Stimulated activated CD4-positive, alpha-beta T cell treated with anti-CD3 and anti-CD28 coated beads, Interleukin-12 subunit alpha, Interleukin-12 subunit beta, amount 100 ng/mL, for 24 hours (primary cell): ENCODE results near the gene C6orf163.

Source experiments
- DNase-seq, 2 experiments: peaks; one replicate each; pipeline ENCODE4 v3.0.0-alpha.2; 2020; ENCODE audit warnings: low read depth in 2 of 2

The C6orf163 gene

DNA sequence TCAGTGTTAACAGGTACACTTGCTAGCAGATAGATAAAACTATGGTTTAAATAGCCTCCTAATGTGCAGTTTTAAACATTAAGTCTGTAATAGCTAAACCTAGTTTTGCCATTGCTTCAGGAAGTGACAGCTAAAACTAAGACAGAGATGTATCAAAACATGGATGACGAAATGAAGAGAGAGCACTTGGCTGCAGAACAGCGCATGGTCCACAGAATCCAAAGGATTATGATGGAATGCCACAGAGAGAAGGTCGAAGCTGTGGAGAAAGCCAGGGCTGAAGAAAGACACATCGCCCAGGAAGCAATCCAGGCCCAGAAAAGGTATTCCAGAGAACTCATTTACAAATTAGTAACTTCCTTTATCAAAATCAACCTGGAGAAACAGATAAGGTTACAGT lies 11.6 kb downstream of the C6orf163 start:
- no peak for DNase-seq

DNA sequence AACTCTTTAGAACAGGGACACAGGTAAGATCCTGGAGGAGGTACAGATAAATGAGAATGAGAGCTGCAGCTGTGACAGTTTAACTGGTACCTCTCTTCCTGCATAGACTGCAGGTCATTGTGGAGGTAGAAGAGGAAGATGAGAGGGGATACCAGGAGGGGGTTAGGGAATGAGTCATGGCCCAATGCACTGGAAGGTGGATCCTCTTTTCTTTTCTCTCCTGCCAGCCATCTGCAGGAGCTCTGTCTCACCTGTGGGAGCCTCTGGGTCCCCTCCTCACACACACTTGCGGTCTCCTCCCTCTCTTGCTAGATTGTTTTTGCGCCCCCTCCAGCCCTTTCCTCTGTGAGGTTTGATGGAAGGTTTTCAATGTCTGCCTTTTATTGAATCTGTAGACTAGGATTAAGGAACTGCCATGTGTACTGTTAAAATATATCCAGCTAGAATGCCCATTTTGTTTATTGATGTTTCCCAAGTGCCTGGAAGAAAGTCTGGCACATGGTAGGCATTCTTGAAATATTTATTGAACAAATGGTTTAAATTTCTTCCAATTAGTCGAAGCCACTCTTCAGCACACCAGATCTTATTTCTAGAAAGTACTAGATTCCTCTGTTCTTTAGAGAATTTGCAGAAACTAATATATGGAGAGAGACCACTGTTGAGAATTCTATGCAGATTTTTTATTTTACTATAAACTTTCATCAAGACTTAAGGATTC lies 13.0 kb downstream of the C6orf163 start:
- no peak for DNase-seq

DNA sequence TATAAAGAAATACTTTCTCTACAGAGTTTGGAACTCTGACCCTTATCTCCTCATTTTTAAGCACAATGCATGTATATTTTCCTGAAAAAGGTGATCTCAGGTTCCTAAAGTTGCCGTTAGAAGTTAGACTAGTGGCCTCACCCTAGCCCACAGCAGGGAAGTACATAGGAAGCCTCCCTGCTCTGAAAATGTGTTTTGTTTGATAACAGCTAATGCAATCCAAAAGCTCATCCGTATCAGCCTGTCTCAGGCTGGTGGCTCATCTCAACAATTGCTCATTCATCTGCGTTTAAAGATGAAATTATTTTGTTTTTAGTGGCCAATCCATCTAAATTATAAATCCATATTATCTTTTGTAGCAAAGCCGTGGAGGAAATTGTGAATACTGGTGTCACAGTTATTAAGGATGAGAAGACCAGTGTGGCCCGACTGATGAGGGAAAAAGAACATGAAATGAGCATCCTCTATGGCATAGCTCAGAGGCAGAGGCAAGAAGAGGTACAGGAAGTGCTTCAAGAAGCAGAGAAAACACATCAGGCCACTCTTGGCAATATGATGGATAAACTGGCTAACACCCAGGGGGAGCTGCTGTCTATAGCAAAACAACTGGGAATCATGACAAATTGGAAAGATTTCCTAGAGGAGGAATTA lies 20.1 kb downstream of the C6orf163 start:
- DNase-seq, result no peak

DNA sequence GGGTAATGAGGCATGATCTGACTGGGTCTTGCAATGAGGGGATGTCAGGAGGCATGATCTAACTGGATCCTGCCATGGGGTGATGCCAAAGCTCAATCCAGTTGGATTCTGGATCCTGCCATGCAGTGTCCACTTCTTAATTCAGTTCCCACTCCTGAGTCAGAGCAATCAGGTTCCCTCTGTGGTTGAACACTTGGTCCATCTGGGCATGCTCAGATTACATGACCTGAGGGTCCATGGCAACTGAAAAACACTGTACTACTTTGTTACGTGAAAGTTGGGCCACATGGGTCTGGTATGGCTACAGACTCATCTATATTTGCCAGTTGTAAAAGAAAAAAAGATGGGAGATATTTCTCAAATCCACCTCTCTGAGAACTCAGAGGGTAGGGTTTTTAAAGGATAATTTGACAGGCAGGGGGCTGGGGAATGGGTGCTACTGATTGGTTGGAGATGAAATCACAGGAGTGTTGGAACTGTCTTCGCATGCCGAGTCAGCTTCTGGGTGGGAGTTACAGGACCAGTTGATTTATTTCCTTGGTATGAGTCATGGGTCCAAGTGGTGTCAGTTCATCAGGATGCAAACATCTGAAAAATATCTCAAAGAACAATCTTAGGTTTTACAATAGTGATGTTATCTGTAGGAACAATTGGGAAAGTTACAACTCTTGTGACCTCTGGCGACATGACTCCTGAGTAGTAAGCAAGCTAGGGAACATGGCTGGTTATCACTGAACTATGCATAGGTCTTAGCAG lies 21.6 kb downstream of the C6orf163 start:
- DNase-seq, result no peak

DNA sequence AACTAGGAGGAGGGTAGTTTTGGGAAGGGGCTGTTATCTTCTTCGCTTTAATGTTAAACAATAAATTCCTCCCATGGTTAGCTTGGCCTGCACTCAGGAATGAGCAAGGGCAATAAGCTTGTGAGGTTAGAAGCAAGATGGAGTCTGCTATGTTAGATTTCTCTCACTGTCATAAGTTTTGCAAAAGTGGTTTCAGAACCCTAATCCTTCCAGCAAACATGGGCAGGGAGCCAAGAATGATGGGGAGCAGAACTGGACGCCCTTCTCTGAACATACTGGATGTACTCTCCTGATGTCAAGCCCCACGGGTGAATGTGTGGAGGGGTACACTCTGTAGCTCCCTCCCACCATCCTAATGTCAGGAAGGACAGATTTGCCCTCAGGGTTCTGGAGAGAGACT lies 22.3 kb downstream of the C6orf163 start:
- DNase-seq, result no peak

DNA sequence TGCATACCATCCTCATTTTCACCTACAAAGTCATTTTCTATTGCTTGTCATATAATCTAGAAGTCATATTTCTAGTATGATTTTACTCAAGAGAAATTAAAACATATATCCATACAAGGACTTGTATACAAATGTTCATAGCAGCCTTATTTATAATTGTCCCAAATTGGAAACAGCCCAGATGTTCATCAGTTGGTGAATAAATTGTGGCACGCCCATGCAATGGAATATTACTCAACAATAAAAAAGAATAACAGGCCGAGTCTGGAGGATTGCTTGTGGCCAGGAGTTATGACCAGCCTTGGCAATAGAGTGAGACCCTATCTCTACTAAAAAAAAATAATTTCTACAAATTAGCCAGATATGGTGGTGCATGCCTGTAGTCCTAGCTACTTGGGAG lies 28.8 kb downstream of the C6orf163 start:
- no peak for DNase-seq

DNA sequence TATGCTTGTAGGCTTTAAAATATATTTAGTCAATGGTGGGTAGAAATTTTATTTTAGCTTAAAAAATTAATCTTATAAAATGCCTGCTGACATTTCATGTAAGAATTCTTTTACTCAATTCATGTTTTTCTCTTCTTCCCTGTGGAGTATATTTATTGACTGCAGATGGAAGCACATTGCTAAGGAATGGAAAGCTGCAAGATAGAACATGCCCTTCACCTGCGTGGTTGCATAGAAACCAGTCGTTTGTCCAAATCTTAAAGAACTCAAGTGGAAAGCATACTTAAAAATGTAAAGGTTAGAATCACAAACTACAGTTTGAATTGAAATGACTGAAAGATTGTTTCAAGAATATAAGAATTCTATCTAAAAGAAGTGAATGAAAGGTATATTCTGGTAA lies 30.7 kb downstream of the C6orf163 start:
- DNase-seq, result no peak

DNA sequence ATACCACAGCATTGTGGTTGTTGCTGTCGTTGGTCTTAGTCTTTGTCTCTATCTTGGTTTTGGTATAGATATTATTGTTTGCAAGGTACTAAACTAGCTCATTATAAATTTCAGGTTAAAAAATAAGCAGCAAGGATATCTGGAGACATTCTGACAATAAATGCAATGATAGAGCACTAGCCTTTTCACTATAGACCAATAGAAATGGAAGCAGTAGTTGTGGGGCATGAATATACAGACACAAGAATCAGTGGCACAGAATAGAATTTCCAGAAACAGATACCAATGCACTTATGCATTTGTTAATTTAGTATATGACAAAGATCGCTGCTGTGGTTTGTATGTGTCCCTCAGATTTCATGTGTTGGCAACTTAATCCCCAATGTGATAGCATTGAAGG lies 32.0 kb downstream of the C6orf163 start:
- DNase-seq, result no peak

DNA sequence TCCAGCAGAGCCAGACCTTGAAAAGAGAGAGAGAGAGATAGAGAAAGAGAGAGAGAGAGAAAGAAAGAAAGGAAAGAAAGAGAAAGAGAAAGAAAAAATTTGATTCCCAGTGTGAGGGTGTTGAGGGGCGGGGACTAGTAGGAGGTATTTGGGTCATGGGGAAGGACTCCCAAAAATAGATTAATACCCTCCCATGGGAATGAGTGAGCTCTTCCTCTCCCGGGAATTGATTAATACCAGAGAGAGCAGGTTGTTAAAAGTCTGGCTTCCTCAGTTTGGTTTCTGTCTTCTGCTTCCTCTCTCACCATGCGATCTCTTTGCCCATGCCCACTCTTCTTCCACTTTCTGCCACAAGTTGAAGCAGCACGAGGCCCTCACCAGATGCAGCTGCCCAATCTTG lies 34.3 kb downstream of the C6orf163 start:
- no peak for DNase-seq

DNA sequence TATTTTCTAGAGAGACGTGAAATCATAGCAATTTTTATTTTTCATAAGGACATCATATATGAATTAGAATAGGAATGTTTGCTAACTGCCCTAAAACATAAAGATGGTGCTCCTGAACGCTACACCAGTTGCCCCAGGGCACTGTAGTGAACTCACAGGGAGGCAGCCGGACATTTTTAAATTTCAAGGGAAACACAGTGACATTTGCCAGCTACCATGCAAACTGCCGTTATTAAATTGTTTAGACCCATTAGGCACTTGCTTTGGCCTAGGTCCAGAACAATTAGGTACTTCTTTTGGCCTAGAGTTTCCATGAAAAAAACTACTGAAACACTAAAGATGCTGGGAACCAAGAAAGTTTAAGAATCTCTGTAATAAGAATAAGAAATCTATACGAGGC lies 38.2 kb downstream of the C6orf163 start:
- no peak for DNase-seq

DNA sequence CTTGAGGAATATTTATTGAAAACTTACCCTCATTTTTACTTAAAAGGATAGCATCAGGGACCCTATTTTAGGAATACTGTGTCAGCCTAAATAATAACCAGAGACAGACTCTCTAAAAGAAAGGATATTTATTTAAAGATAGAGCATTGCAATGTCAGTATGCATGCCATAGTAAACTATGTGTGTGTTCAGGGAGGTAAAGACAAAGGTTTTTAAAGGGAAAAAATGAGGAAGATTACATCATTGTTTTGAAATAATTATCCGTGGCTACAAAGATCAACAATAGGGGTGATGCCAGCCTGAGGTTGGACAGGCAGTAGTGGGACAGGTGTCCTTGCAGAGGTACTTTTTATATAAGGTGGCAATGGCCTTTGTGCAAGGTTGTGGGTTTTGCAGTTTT lies 39.4 kb downstream of the C6orf163 start:
- no peak for DNase-seq

DNA sequence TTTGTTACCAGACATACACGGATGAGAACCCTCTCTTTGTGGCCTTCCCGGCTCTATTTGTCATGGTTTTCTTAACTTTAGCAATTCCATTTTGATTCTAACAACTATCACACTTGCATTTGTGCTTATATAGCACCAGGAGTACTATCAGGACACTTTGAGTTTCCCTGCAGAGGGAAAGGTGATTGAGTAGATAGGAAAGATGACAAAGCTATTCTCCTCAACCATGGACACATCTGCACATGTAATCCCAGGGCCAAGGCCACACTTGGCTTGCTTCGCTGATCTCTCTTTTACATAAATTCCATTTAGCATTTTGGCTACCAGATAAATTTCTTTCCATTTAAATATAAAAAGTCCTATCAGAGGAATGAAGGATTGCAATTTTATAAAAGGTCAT lies 39.8 kb downstream of the C6orf163 start:
- DNase-seq, result no peak

DNA sequence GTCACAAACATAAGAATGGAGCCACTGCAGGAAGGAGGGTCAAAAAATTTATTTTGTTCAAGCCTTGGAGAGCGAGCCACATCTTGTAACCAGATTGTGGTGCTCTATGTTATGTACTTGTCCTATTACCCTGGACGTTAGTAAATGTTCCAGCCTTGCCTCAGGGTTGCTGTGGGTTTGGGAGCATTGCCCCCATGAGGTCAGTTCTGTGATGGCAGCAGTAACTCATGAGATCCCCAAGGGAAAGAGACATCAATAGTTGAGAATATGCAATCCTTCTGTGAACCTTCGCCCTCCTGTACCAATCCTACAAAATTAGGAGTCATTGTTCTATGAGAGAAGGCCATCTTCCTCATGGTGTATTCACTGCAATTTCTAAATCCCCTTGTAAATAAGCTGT lies 46.7 kb downstream of the C6orf163 start:
- no peak for DNase-seq

DNA sequence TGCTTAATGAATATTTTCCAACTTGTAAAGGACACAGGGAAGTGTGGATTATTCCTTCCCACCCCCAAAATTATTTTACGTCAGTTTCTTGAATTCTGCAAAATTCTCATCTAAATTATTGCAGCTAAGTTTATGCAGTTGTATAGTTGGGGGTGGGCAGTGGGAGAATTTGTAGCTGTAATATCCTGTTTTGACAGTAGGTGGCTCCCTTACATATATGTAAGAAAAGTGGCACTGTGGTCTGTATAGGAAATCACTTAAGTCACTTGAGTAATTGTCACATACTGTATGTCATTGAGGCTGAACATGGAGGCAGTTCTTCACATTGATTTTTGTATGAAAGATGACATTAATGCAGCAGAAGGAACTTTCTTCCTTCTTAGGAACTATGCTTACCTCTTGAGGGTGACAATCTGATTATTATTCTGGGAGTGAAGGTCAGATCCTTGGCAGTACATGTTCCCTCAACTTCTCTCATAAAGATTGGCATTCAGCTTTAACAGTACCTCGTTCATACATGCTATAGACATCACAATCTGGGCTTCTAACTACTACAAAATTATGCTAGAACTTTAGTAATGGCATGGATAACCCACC lies 48.5 kb downstream of the C6orf163 start:
- peak in 1 of 2 experiments; percentile 8 for DNase-seq

DNA sequence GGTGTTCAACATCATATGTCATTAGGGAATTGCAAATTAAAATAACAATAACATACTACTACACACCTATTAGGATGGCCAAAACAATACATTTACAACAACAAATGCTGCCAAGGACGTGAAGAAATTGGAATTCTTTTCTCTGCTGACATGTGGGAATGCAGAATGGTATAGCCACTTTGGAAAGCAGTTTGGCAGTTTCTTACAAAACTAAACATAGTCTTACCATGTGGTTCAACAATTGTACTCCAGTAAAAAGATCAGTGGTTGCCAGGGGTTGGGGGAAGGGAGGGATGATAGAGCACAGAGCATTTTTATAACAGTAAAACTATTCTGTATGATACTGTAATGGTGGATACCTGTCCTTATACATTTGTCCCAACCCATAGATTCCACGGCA lies 50.8 kb downstream of the C6orf163 start:
- DNase-seq, result no peak

DNA sequence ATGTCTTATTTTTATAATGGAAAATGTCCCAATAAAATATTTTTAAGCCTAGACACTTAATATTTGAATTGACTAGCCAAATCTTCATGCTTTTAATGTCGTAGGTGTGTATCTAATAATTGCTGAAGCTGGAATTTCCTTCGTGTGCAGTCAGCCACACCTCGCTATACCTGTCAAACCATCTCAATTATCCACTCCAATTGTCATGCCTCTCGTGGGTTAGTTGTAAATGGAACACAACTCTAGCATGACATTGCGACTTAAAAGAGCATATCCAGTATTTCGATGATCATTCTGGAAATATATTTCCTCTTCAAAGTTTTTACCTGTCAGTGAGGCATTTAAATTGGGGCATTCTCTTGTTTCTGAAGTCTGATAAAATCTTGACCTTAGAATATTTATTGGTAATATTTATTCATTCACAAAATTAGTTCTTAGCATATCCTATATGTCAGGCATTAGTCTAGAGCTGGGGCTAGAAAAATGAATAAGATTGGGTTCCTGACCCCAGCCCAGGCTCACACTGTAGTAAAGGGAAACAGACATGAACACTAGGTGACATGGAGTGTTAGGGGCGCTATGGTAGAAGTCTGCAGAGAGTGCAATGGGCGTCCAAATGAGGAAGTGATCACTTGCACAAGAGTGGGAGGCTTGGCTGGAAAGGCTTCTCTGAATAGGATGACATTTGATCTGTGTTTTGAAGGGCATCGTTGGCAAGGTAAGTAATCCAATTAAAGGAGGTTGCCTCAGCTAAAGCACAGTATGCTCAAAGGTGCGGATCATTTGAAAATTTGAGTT lies 52.2 kb downstream of the C6orf163 start:
- DNase-seq, result no peak

DNA sequence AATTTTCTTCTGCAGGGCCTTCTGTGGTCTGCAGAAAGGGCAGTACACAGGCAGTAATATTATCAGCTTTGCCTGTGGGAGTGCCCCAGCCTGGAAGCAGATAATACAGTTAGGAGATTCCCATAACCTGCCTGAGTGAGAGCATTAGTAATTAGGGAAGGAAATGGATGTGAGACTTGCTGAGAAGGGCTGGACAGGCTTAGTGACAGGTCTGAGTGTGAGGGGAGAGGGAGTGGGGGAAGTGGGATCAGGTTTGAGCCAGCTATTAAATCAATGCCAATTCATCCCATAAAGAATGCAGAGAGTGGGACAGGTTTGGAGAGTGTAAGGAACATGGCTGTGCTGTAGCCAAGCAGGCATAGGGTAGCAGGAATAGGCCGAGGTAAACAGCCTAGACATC lies 53.0 kb downstream of the C6orf163 start:
- no peak for DNase-seq

DNA sequence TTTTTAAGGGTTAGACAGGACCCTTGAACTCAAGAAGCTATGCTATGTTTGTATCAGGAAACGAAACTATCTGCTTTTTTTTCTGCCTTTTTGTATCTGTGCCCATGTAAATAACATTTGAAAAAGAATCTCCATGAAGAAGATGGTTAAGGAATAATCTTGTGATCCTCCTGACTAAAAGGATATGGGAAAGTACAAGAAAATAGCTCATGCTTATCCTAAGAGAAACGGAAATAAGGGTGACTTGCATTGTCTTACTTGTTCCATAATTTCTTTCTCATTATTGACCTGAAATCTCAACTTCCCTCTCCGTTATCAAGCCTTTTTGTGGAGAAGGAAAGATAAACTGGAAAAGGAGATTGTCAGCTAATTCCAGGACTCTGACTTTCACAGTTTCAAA lies 57.2 kb downstream of the C6orf163 start:
- no peak for DNase-seq

DNA sequence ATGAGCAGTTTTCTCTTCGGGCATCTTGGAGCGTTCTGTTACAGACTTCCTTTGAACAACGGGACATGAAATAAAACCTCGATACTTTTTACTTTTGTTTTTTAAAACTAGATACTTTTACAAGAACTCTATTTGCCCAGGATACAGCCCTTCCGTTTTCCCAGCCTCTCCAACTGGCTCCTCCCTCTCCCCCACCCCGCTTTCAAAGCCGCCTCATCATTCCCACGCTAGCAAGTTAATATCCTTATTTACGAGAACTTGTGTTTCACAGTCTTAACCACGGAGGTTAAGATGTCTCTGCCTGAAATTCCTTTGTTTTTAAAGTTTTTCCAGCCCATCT lies 62.9 kb downstream of the C6orf163 start:
- DNase-seq, result no peak

DNA sequence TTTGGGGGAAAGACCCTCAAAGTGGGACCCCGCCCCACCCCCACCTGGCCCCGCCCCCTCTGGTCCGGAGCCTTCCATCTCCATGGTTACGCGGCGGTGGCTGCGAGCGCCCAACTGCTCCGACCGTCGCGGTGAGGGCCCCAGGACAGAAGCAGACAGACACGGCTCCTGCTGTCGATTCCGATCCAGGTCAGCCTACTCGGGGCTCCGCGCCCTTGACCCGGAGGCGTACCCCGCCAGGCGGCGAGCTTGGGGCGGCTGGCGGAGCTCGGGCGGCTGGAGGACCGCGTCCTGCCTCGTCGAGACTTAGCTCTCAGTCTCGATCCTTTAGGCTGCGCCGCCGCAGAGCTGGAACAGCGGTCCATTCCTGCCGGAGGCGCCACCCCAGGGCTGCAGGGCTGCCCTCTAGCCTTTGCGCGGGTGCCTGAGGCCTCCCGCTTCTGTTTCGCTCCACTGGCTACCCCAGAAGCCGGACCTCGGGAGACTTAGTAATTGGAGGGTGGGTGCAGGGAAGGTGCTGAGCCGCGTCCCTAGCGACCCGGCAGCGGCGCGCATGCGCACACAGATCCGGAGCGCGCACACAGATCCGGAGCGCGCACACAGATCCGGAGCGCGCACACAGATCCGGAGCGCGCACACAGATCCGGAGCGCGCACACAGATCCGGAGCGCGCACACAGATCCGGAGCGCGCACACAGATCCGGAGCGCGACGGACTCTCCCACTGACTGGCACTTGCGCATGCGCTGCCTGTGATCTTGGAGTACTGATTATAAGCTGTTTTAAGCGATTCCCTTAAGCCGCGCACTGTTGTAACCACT lies 63.5 kb downstream of the C6orf163 start, which contains the start of gene CFAP206:
CFAP206 (plus strand) TSS at position 72 of the 820 bp plus-strand sequence. CDS start 1,868 bp downstream, outside the sequence.
- DNase-seq, result peak; percentile 58 to 68

DNA sequence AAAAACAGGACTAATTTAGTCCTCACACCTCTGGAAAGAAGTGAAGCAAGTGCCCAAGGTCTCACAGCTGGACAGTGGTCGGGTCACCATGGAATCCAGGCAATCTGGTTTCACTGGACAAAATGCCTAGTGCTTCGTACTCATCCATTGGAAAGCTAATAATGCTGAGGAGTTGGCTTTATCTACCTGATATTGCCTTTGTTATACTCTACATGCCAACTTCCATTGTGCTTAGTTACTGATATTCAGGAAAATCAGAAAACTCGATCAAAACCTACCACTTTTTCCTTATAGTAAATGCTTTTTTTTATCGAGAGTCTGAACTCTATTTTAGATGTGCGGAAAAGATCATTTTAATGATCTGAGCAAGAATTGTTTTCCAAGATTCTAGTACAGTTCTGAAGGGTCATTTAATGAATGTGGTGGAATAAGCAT lies 64.1 kb downstream of the C6orf163 start:
- DNase-seq, result no peak
